ENCODE measurements around the gene TCF19. TPM values are rescaled to one million over a fixed set of nuclear protein-coding genes. Genes with fewer than 3 reads are reported as not detected.

TCF19 gene
- total and polyA plus RNA-seq, 2 experiments from 2014 or later, result 8.3 to 11.1 TPM

DNA sequence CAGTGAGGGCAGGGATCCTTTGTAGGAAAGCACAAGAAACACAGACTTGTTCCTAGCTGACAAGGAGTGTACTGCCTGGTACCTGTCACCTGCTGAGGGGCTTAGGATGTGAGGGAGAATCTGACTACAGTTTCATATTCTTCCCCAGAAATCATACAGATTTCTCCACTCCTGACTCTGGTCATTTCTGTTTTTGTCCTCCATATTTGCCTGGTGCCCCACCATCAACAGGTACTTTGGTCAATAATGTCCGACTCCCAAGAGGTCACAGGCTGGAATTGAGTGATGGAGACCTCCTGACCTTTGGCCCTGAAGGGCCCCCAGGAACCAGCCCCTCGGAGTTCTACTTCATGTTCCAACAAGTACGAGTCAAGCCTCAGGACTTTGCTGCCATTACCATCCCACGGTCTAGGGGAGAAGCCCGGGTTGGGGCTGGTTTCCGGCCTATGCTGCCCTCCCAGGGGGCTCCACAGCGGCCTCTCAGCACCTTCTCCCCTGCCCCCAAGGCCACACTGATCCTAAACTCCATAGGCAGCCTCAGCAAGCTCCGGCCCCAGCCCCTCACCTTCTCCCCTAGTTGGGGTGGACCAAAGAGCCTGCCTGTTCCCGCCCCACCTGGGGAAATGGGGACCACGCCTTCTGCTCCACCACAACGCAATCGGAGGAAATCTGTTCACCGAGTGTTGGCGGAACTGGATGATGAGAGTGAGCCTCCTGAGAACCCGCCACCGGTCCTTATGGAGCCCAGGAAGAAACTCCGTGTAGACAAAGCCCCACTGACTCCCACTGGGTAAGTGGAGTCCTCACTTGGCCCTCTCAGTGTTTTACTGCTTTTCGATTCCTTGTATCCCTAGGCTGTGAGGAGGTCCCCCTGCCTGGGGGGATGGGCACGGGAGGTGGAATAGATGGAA is 3.1 kb downstream of the TCF19 start (continued):
- TF ChIP-seq NANOG (IDR thresholded peaks at IDR 0.05; ENCODE audit: borderline replicate concordance) (no peak), EZH2 (IDR thresholded peaks at IDR 0.05; ENCODE audit: low read depth, unreplicated experiment) (no peak), ZNF114 (CRISPR knock-in tag; IDR thresholded peaks at IDR 0.05) (no peak), STAT1 (IDR thresholded peaks at IDR 0.05; ENCODE audit: unreplicated experiment) (no peak), ZNF462 (CRISPR knock-in tag; IDR thresholded peaks at IDR 0.05) (no peak)

GRCh38 chr6:31162463-31163165 is 4.2 kb downstream of the TCF19 start:
- Histone ChIP-seq H3K36me3 (ENCODE audit: insufficient read depth) (peaks cover 32% of the 10 kb centered on the region), H3F3A (replicated peaks; ENCODE audit: low read depth) (peaks cover 64% of the 10 kb centered on the region), H3K27me3 (ENCODE audit: insufficient read depth) (0 out of 2 replicates have a peak, but pooled peaks cover 2% of the 10 kb centered on the region), H3K4me2 (no peak overlapping the region; the same call in 1 of the 2 replicates), H3K4me3 (no peak overlapping the region), H4K20me1 (replicated peaks; ENCODE audit: insufficient read depth) (peaks cover 43% of the 10 kb centered on the region), H3K27ac (ENCODE audit: low read depth) (peak overlapping the region; percentile 83), H2AFZ (no peak overlapping the region), H3K4me1 (ENCODE audit: insufficient read depth) (peaks cover 62% of the 10 kb centered on the region), H3K79me2 (replicated peaks; ENCODE audit: insufficient read depth) (peaks cover 42% of the 10 kb centered on the region), H3K9me2 (ENCODE audit: insufficient read depth) (no peaks in the 10 kb centered on the region)
- Mint-ChIP-seq H3K4me3 (no peak overlapping the region; the same call in 2 of the 3 replicates), H3K36me3 (ENCODE audit: low read depth) (peaks cover 69% of the 10 kb centered on the region), H3K27ac (peak overlapping the region; percentile 78), H3K27me3 (ENCODE audit: insufficient read depth, low read depth, poor library complexity) (peaks cover 18% of the 10 kb centered on the region), H3K4me1 (peaks cover 67% of the 10 kb centered on the region), H3K9me3 (no peaks in the 10 kb centered on the region)
- ATAC-seq (peak; percentile 2; the same call in 2 of the 3 replicates), DNase-seq (ENCODE audit: low spot score) (peak; percentile 65)
- peak; percentile 29 to 52 for TF ChIP-seq CTCF (conservative IDR thresholded peaks at IDR 0.05; ENCODE audit: low read depth in 2 of 2)
- TF ChIP-seq ZNF331 (CRISPR knock-in tag; IDR thresholded peaks at IDR 0.05; ENCODE audit: low read depth), result no peak
- TF ChIP-seq POLR2AphosphoS5 (IDR thresholded peaks at IDR 0.05; ENCODE audit: low read depth), result peak; percentile 62

Data from GM23338 (cell line).